ENCODE measurements around the gene DCC.

The DCC gene

DNA sequence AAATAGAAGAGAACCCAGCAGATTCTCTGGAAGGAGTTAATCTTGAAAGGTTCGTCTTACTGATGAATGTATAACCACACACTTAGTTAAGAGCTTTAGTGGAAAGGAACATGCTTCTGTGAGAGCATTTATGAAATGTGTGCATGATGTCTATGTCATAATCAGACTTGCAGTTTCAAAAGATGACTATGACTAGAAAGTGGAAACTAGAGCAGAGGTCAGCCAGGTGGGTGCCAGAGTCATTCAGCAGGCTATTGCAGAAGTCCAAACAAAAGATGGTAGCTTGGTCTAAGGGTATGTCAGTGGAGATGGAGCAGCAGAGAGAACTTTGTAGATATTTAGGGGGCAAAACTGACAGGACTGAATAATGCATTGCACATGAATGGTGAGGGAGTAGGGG is 825.8 kb downstream of the DCC start:
- no peak overlapping the region for H3K18ac ChIP-seq (ENCODE audit: low read depth in 1 of 2, low read length in 2 of 2)
- no peak overlapping the region for H3K9ac ChIP-seq (ENCODE audit: low read length)
- no peaks in the 10 kb centered on the region for H3K4me1 ChIP-seq (ENCODE audit: control insufficient read depth, insufficient read depth, low read depth, low read length)
- H4K8ac ChIP-seq (ENCODE audit: low read length), result no peak overlapping the region
- H3K27me3 ChIP-seq (ENCODE audit: control insufficient read depth in 1 of 2, insufficient read depth in 1 of 2, low read length in 2 of 2), result no peaks in the 10 kb centered on the region
- no peaks in the 10 kb centered on the region for H3K36me3 ChIP-seq (ENCODE audit: control insufficient read depth in 1 of 2, insufficient read depth in 2 of 2, low read depth in 1 of 2, low read length in 2 of 2)
- no peak overlapping the region for H2AK5ac ChIP-seq (ENCODE audit: low read length, severe bottlenecking)
- H3K79me1 ChIP-seq (replicated peaks; ENCODE audit: low read length, poor library complexity, severe bottlenecking), result no peaks in the 10 kb centered on the region
- H4K91ac ChIP-seq (ENCODE audit: low read length), result no peak overlapping the region
- H3K4me2 ChIP-seq (ENCODE audit: low read length, poor library complexity, severe bottlenecking), result no peak overlapping the region
- no peak overlapping the region for H2BK12ac ChIP-seq (ENCODE audit: low read length in 2 of 2)
- H3K9me3 ChIP-seq (ENCODE audit: control insufficient read depth, low read length), result peaks cover 2% of the 10 kb centered on the region
- no peak overlapping the region for H2BK120ac ChIP-seq (ENCODE audit: low read depth, low read length)
- H3K14ac ChIP-seq (ENCODE audit: low read length in 2 of 2), result no peak overlapping the region
- no peak overlapping the region for H3K27ac ChIP-seq (ENCODE audit: low read length, poor library complexity, severe bottlenecking)
- 71% methylated on average over 1 of the region's 1 CpG for WGBS
- no peak overlapping the region for H2AFZ ChIP-seq (ENCODE audit: low read depth, low read length)
- no peak overlapping the region for H2BK5ac ChIP-seq (ENCODE audit: low read depth, low read length, poor library complexity, severe bottlenecking)
- no peak overlapping the region for H3K4me3 ChIP-seq (ENCODE audit: insufficient read depth in 1 of 2, low read depth in 1 of 2, low read length in 2 of 2)
- DNase-seq, result no peak
- no peak overlapping the region for H3K4ac ChIP-seq (ENCODE audit: low read depth in 1 of 2, low read length in 2 of 2)
- H2BK15ac ChIP-seq (ENCODE audit: low read depth, poor library complexity, severe bottlenecking), result no peak overlapping the region
- no peak overlapping the region for H3K23ac ChIP-seq (ENCODE audit: low read length in 2 of 2)

DNA sequence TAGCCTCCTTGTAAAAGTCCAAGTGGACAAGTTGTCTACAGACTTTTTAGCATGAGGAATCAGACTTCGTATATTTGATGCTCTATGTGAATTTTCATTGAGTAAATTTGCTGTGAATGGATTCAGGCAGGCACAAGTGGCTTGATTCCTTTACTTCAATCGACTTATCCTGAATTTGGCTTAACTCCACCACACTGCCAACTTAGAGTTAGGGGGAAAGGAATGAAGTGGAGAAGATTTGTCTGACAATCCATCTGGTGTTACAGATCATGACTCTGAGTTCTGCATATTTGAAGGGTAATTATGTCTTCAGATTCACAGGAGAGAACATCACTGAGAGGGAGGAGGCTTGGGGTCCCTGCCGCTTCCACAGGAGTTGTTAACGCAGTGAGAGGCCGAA is 829.3 kb downstream of the DCC start:
- H3K4me2 ChIP-seq (ENCODE audit: low read length, poor library complexity, severe bottlenecking), result no peak overlapping the region
- no peaks in the 10 kb centered on the region for H3K79me1 ChIP-seq (replicated peaks; ENCODE audit: low read length, poor library complexity, severe bottlenecking)
- no peak overlapping the region for H2BK5ac ChIP-seq (ENCODE audit: low read depth, low read length, poor library complexity, severe bottlenecking)
- 68% methylated on average over 4 of the region's 5 CpGs for WGBS
- no peak for DNase-seq
- H2BK120ac ChIP-seq (ENCODE audit: low read depth, low read length), result no peak overlapping the region
- no peak overlapping the region for H3K4me3 ChIP-seq (ENCODE audit: insufficient read depth in 1 of 2, low read depth in 1 of 2, low read length in 2 of 2)
- peaks cover 2% of the 10 kb centered on the region for H3K9me3 ChIP-seq (ENCODE audit: control insufficient read depth, low read length)
- H3K18ac ChIP-seq (ENCODE audit: low read depth in 1 of 2, low read length in 2 of 2), result no peak overlapping the region
- H2AK5ac ChIP-seq (ENCODE audit: low read length, severe bottlenecking), result no peak overlapping the region
- no peak overlapping the region for H4K8ac ChIP-seq (ENCODE audit: low read length)
- H2BK12ac ChIP-seq (ENCODE audit: low read length in 2 of 2), result no peak overlapping the region
- no peak overlapping the region for H2BK15ac ChIP-seq (ENCODE audit: low read depth, poor library complexity, severe bottlenecking)
- H3K23ac ChIP-seq (ENCODE audit: low read length in 2 of 2), result no peak overlapping the region
- no peaks in the 10 kb centered on the region for H3K4me1 ChIP-seq (ENCODE audit: control insufficient read depth, insufficient read depth, low read depth, low read length)
- H3K27ac ChIP-seq (ENCODE audit: low read length, poor library complexity, severe bottlenecking), result no peak overlapping the region
- no peaks in the 10 kb centered on the region for H3K36me3 ChIP-seq (ENCODE audit: control insufficient read depth in 1 of 2, insufficient read depth in 2 of 2, low read depth in 1 of 2, low read length in 2 of 2)
- H2AFZ ChIP-seq (ENCODE audit: low read depth, low read length), result no peak overlapping the region
- H4K91ac ChIP-seq (ENCODE audit: low read length), result no peak overlapping the region
- no peak overlapping the region for H3K4ac ChIP-seq (ENCODE audit: low read depth in 1 of 2, low read length in 2 of 2)
- no peak overlapping the region for H3K9ac ChIP-seq (ENCODE audit: low read length)
- no peak overlapping the region for H3K14ac ChIP-seq (ENCODE audit: low read length in 2 of 2)
- no peaks in the 10 kb centered on the region for H3K27me3 ChIP-seq (ENCODE audit: control insufficient read depth in 1 of 2, insufficient read depth in 1 of 2, low read length in 2 of 2)

DNA sequence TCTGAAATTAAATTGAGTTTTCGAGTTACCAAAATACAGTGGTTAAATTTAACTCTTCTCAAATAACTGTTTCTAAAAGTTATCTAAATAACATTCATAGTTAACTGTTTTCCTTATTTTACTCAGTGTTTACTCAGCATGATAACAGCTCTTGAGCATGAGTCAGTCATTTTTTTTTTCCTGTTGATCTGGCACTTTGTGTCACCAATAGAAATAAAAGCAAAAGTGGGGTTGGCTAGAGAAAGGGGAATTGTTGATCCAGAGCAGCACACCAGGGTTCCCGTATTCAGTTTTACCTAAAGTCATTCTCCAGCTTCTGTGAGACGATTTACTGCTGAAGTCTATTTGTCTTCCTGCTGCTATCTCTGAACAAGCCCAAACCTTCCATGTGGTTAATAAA is 851.6 kb downstream of the DCC start:
- H4K91ac ChIP-seq (ENCODE audit: low read length), result no peak overlapping the region
- H3K9me3 ChIP-seq (ENCODE audit: control insufficient read depth, low read length), result no peaks in the 10 kb centered on the region
- no peak overlapping the region for H2BK5ac ChIP-seq (ENCODE audit: low read depth, low read length, poor library complexity, severe bottlenecking)
- no peaks in the 10 kb centered on the region for H3K79me1 ChIP-seq (replicated peaks; ENCODE audit: low read length, poor library complexity, severe bottlenecking)
- no peak overlapping the region for H2BK15ac ChIP-seq (ENCODE audit: low read depth, poor library complexity, severe bottlenecking)
- H3K4me3 ChIP-seq (ENCODE audit: insufficient read depth in 1 of 2, low read depth in 1 of 2, low read length in 2 of 2), result no peak overlapping the region
- no peak overlapping the region for H3K27ac ChIP-seq (ENCODE audit: low read length, poor library complexity, severe bottlenecking)
- no peak overlapping the region for H3K4me2 ChIP-seq (ENCODE audit: low read length, poor library complexity, severe bottlenecking)
- H3K14ac ChIP-seq (ENCODE audit: low read length in 2 of 2), result no peak overlapping the region
- H3K18ac ChIP-seq (ENCODE audit: low read depth in 1 of 2, low read length in 2 of 2), result no peak overlapping the region
- H2BK12ac ChIP-seq (ENCODE audit: low read length in 2 of 2), result no peak overlapping the region
- no peaks in the 10 kb centered on the region for H3K36me3 ChIP-seq (ENCODE audit: control insufficient read depth in 1 of 2, insufficient read depth in 2 of 2, low read depth in 1 of 2, low read length in 2 of 2)
- no peak overlapping the region for H3K9ac ChIP-seq (ENCODE audit: low read length)
- H3K23ac ChIP-seq (ENCODE audit: low read length in 2 of 2), result no peak overlapping the region
- H2AK5ac ChIP-seq (ENCODE audit: low read length, severe bottlenecking), result no peak overlapping the region
- no peak overlapping the region for H2AFZ ChIP-seq (ENCODE audit: low read depth, low read length)
- H3K4me1 ChIP-seq (ENCODE audit: control insufficient read depth, insufficient read depth, low read depth, low read length), result no peaks in the 10 kb centered on the region
- no peak for DNase-seq
- no CpG with 5 or more reads among the region's 3 CpGs for WGBS
- no peak overlapping the region for H3K4ac ChIP-seq (ENCODE audit: low read depth in 1 of 2, low read length in 2 of 2)
- no peak overlapping the region for H2BK120ac ChIP-seq (ENCODE audit: low read depth, low read length)
- no peaks in the 10 kb centered on the region for H3K27me3 ChIP-seq (ENCODE audit: control insufficient read depth in 1 of 2, insufficient read depth in 1 of 2, low read length in 2 of 2)
- no peak overlapping the region for H4K8ac ChIP-seq (ENCODE audit: low read length)

GRCh38 chr18:53193870-53194269 is 853.9 kb downstream of the DCC start:
- no peak overlapping the region for H2AK5ac ChIP-seq (ENCODE audit: low read length, severe bottlenecking)
- no peaks in the 10 kb centered on the region for H3K79me1 ChIP-seq (replicated peaks; ENCODE audit: low read length, poor library complexity, severe bottlenecking)
- no peak overlapping the region for H2BK15ac ChIP-seq (ENCODE audit: low read depth, poor library complexity, severe bottlenecking)
- H3K14ac ChIP-seq (ENCODE audit: low read length in 2 of 2), result no peak overlapping the region
- H3K27ac ChIP-seq (ENCODE audit: low read length, poor library complexity, severe bottlenecking), result no peak overlapping the region
- no peak overlapping the region for H3K18ac ChIP-seq (ENCODE audit: low read depth in 1 of 2, low read length in 2 of 2)
- no peaks in the 10 kb centered on the region for H3K4me1 ChIP-seq (ENCODE audit: control insufficient read depth, insufficient read depth, low read depth, low read length)
- H4K8ac ChIP-seq (ENCODE audit: low read length), result no peak overlapping the region
- no peaks in the 10 kb centered on the region for H3K36me3 ChIP-seq (ENCODE audit: control insufficient read depth in 1 of 2, insufficient read depth in 2 of 2, low read depth in 1 of 2, low read length in 2 of 2)
- no peak for DNase-seq
- no peak overlapping the region for H2AFZ ChIP-seq (ENCODE audit: low read depth, low read length)
- no peak overlapping the region for H3K4ac ChIP-seq (ENCODE audit: low read depth in 1 of 2, low read length in 2 of 2)
- H2BK120ac ChIP-seq (ENCODE audit: low read depth, low read length), result no peak overlapping the region
- no peaks in the 10 kb centered on the region for H3K9me3 ChIP-seq (ENCODE audit: control insufficient read depth, low read length)
- no peak overlapping the region for H4K91ac ChIP-seq (ENCODE audit: low read length)
- H3K23ac ChIP-seq (ENCODE audit: low read length in 2 of 2), result no peak overlapping the region
- H2BK5ac ChIP-seq (ENCODE audit: low read depth, low read length, poor library complexity, severe bottlenecking), result no peak overlapping the region
- no peak overlapping the region for H2BK12ac ChIP-seq (ENCODE audit: low read length in 2 of 2)
- no peak overlapping the region for H3K9ac ChIP-seq (ENCODE audit: low read length)
- no peak overlapping the region for H3K4me2 ChIP-seq (ENCODE audit: low read length, poor library complexity, severe bottlenecking)
- no peaks in the 10 kb centered on the region for H3K27me3 ChIP-seq (ENCODE audit: control insufficient read depth in 1 of 2, insufficient read depth in 1 of 2, low read length in 2 of 2)
- H3K4me3 ChIP-seq (ENCODE audit: insufficient read depth in 1 of 2, low read depth in 1 of 2, low read length in 2 of 2), result no peak overlapping the region

All from mesenchymal stem cell (in vitro differentiated cells and primary cell).